ENCODE measurements around the gene ANXA2R.
A peak's percentile ranks its signal among the peaks of the same experiment; 100 is the strongest.
"Not testable (repeated sequence)": the region's sequence is repeated elsewhere in the genome, so short reads cannot be mapped to it uniquely, and the experiment has no call there.

Gene ANXA2R

DNA sequence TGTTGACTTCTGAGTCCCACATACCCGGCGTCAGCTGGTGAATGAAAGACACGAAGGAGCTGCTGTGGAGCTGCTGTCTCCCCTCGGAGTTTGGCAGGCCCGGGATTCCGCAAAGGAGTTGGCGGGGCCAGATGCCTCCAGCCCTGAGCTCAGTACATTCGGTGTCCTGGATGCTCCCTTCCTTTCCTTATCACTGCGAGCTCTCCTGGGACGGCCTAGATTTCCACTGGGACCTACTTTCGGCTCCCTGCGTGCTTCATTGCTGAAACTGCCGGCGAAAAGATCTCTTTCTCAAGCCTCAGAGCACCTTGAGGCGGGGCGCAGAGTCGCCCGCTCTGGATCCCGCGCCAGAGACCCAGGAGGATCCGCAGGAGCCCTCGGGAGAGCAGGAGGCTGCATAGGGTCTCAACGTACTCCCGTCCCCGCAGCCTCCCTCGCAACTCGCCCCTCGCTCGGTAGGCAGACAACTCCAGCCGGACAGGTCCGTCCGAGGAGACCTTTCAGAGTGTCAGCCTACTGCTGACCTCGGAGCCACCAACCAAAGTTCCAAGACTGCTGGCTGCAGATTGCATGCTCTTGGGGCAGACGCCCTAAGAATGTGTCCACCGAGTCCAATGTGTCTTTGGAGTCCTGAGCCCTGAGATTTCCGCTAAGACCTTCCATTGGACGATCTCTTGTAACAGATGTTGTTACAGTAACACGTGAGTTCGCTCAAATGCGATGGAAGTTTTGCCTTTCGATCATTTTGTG lies 6.1 kb downstream of the ANXA2R start:
- H3K27me3 ChIP-seq (ENCODE audit: control insufficient read depth, low read length): no peaks in the 10 kb centered on the region
- no peak overlapping the region for H3K27ac ChIP-seq (ENCODE audit: low read depth, low read length)
- H3K4me3 ChIP-seq (ENCODE audit: low read length): no peak overlapping the region
- no peaks in the 10 kb centered on the region for H3K9me3 ChIP-seq (ENCODE audit: control insufficient read depth, insufficient read depth, low read length)
- H3K9me2 ChIP-seq (replicated peaks; ENCODE audit: control insufficient read depth, low read length): no peaks in the 10 kb centered on the region
- H3K4me2 ChIP-seq (ENCODE audit: low read length): peak overlapping the region; percentile 50
- no peak for TF ChIP-seq EZH2phosphoT487 (IDR thresholded peaks at IDR 0.05; ENCODE audit: borderline replicate concordance, low read length)
- TF ChIP-seq CTCF (IDR thresholded peaks at IDR 0.05; ENCODE audit: low read depth, low read length, poor library complexity, severe bottlenecking): no peak
- no peaks in the 10 kb centered on the region for H3K36me3 ChIP-seq (ENCODE audit: control insufficient read depth, low read length)
- H3K4me1 ChIP-seq (ENCODE audit: control insufficient read depth, low read length): peaks cover 25% of the 10 kb centered on the region
- peaks cover 19% of the 10 kb centered on the region for H3K79me2 ChIP-seq (ENCODE audit: control insufficient read depth, low read length)
- H4K20me1 ChIP-seq (ENCODE audit: control insufficient read depth, insufficient read depth, low read depth, low read length): no peaks in the 10 kb centered on the region; the same call in 1 of the 2 replicates
- peaks cover 5% of the 10 kb centered on the region; the same call in 1 of the 2 replicates for H3F3A ChIP-seq (ENCODE audit: control insufficient read depth, insufficient read depth)

DNA sequence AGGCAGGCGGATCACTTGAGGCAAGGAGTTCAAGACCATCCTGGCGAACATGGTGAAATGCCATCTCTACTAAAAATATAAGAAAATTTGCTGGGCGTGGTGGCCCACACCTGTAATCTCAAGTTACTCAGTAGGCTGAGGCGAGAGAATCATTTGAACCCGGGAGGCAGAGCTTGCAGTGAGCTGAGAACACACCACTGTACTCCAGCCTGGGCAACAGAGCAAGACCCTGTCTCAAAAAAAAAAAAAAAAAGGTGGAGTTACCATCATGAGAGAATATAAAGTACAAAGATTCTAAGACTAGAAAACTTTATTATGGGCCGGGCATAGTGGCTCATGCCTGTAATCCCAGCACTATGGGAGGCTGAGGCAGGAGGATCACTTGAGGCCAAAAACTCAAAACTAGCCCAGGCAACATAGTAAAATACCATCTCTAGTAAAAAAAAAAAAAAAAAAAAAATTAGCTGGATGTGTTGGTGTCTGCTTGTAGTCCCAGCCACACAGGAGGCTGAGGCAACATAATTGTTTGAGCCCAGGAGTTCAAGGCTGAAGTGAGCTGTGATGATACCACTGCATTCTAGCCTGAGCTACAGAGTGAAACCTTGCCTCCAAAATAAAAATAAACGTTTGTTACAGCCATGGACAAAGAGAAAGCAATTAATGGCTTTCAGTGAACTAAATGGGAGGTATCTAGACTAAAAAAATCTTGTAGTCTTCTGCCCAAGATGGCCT lies 12.9 kb downstream of the ANXA2R start:
- H3K4me2 ChIP-seq (ENCODE audit: low read length): no peak overlapping the region
- no peak overlapping the region for H3K4me3 ChIP-seq (ENCODE audit: low read length)
- no peak for TF ChIP-seq CTCF (IDR thresholded peaks at IDR 0.05; ENCODE audit: low read depth, low read length, poor library complexity, severe bottlenecking)
- TF ChIP-seq EZH2phosphoT487 (IDR thresholded peaks at IDR 0.05; ENCODE audit: borderline replicate concordance, low read length): no peak

GRCh38 chr5:43025184-43025950 lies 14.8 kb downstream of the ANXA2R start:
- H3K27me3 ChIP-seq (ENCODE audit: control insufficient read depth, low read length); H3K79me2 ChIP-seq (ENCODE audit: control insufficient read depth, low read length); H3K27ac ChIP-seq (ENCODE audit: low read depth, low read length); H3F3A ChIP-seq (ENCODE audit: control insufficient read depth, insufficient read depth); H4K20me1 ChIP-seq (ENCODE audit: control insufficient read depth, insufficient read depth, low read depth, low read length); H3K9me3 ChIP-seq (ENCODE audit: control insufficient read depth, insufficient read depth, low read length); H3K9me2 ChIP-seq (replicated peaks; ENCODE audit: control insufficient read depth, low read length); H3K4me1 ChIP-seq (ENCODE audit: control insufficient read depth, low read length); H3K4me3 ChIP-seq (ENCODE audit: low read length); H3K4me2 ChIP-seq (ENCODE audit: low read length); H3K36me3 ChIP-seq (ENCODE audit: control insufficient read depth, low read length): not testable (repeated sequence)

More for the DNA sequence above, 12.9 kb downstream of the ANXA2R start:
- no peaks in the 10 kb centered on the region for H3K9me2 ChIP-seq (replicated peaks; ENCODE audit: control insufficient read depth, low read length)
- no peaks in the 10 kb centered on the region for H3K36me3 ChIP-seq (ENCODE audit: control insufficient read depth, low read length)
- H3K79me2 ChIP-seq (ENCODE audit: control insufficient read depth, low read length): no peaks in the 10 kb centered on the region
- no peak overlapping the region for H3K27ac ChIP-seq (ENCODE audit: low read depth, low read length)
- H3F3A ChIP-seq (ENCODE audit: control insufficient read depth, insufficient read depth): peaks cover 6% of the 10 kb centered on the region; the same call in 1 of the 2 replicates
- no peaks in the 10 kb centered on the region for H3K4me1 ChIP-seq (ENCODE audit: control insufficient read depth, low read length)
- H4K20me1 ChIP-seq (ENCODE audit: control insufficient read depth, insufficient read depth, low read depth, low read length): no peaks in the 10 kb centered on the region
- no peaks in the 10 kb centered on the region for H3K9me3 ChIP-seq (ENCODE audit: control insufficient read depth, insufficient read depth, low read length)
- no peaks in the 10 kb centered on the region for H3K27me3 ChIP-seq (ENCODE audit: control insufficient read depth, low read length)
